ENCODE data around the gene TBC1D10B. TPM values are rescaled to one million over a fixed set of nuclear protein-coding genes. Genes with fewer than 3 reads are reported as not detected.
"Not testable (repeated sequence)": the region's sequence is repeated elsewhere in the genome, so short reads cannot be mapped to it uniquely, and the experiment has no call there.

TBC1D10B gene
- total RNA-seq, 1 donor from 2014 or later = 8.2 TPM

GRCh38 chr16:30324220-30324619 lies 46.1 kb downstream of the TBC1D10B start:
- H3K4me3 Mint-ChIP-seq; H3K4me3 ChIP-seq; H3K36me3 ChIP-seq; H3K9me3 Mint-ChIP-seq; DNase-seq (ENCODE audit: low spot score); H2AFZ ChIP-seq (replicated peaks); H3K27me3 Mint-ChIP-seq (ENCODE audit: insufficient read depth, low read depth); H3K36me3 Mint-ChIP-seq; H3K27me3 ChIP-seq; H3K27ac Mint-ChIP-seq; H3K4me2 ChIP-seq; H3K27ac ChIP-seq; H3K4me1 Mint-ChIP-seq; H4K20me1 ChIP-seq (ENCODE audit: low read depth); H3K4me1 ChIP-seq; H3K9ac ChIP-seq; H3F3A ChIP-seq (ENCODE audit: low read depth); H3K9me3 ChIP-seq (ENCODE audit: low read depth): not testable (repeated sequence)
- H3K79me2 ChIP-seq (ENCODE audit: low read depth) = peaks cover 77% of the 10 kb centered on the region

- not testable (repeated sequence) for H2AFZ ChIP-seq (replicated peaks); H3K27me3 Mint-ChIP-seq (ENCODE audit: insufficient read depth, low read depth); H3K4me2 ChIP-seq; H3K27me3 ChIP-seq; H3K9ac ChIP-seq; H3K4me1 Mint-ChIP-seq; H3K9me3 ChIP-seq (ENCODE audit: low read depth); H4K20me1 ChIP-seq (ENCODE audit: low read depth); H3K4me3 ChIP-seq; H3K27ac Mint-ChIP-seq; H3K27ac ChIP-seq; H3K9me3 Mint-ChIP-seq; H3K4me1 ChIP-seq; DNase-seq (ENCODE audit: low spot score); H3F3A ChIP-seq (ENCODE audit: low read depth); H3K36me3 Mint-ChIP-seq; H3K36me3 ChIP-seq; H3K4me3 Mint-ChIP-seq
- peaks cover 73% of the 10 kb centered on the region for H3K79me2 ChIP-seq (ENCODE audit: low read depth)
Measured at GRCh38 chr16:30318647-30319046, 51.6 kb downstream of the TBC1D10B start.

- H3K9me3 Mint-ChIP-seq; DNase-seq (ENCODE audit: low spot score); H2AFZ ChIP-seq (replicated peaks); H3K36me3 ChIP-seq; H3K9me3 ChIP-seq (ENCODE audit: low read depth); H3K27ac Mint-ChIP-seq; H3F3A ChIP-seq (ENCODE audit: low read depth); H3K4me3 Mint-ChIP-seq; H3K4me2 ChIP-seq; H3K36me3 Mint-ChIP-seq; H3K4me3 ChIP-seq; H3K9ac ChIP-seq; H3K4me1 ChIP-seq; H3K4me1 Mint-ChIP-seq; H4K20me1 ChIP-seq (ENCODE audit: low read depth); H3K27ac ChIP-seq; H3K27me3 Mint-ChIP-seq (ENCODE audit: insufficient read depth, low read depth); H3K27me3 ChIP-seq: not testable (repeated sequence)
- H3K79me2 ChIP-seq (ENCODE audit: low read depth) = peaks cover 42% of the 10 kb centered on the region
Measured at GRCh38 chr16:30310937-30311336, 59.4 kb downstream of the TBC1D10B start.

- not testable (repeated sequence) for H3K27ac ChIP-seq; H3K36me3 ChIP-seq; H3K27ac Mint-ChIP-seq; H3K27me3 Mint-ChIP-seq (ENCODE audit: insufficient read depth, low read depth); H3K4me3 ChIP-seq; H3K27me3 ChIP-seq; H3K9me3 Mint-ChIP-seq; H3K4me1 ChIP-seq; H3K4me2 ChIP-seq; H3K9ac ChIP-seq; H3K36me3 Mint-ChIP-seq; H2AFZ ChIP-seq (replicated peaks); H3K4me1 Mint-ChIP-seq; DNase-seq (ENCODE audit: low spot score); H3K4me3 Mint-ChIP-seq; H3K9me3 ChIP-seq (ENCODE audit: low read depth); H3F3A ChIP-seq (ENCODE audit: low read depth); H4K20me1 ChIP-seq (ENCODE audit: low read depth)
- H3K79me2 ChIP-seq (ENCODE audit: low read depth) = peaks cover 32% of the 10 kb centered on the region
Measured at GRCh38 chr16:30309255-30309654, 61.0 kb downstream of the TBC1D10B start.

Small RNA genes lying within 50 kb of the gene (small RNA-seq; reads per million reads assigned to genes)
- gene RF00406 = 0.50 reads per million, percentile 55 among the genes with 10 or more reads in this experiment

Other genes with a start within 250 kb of the TBC1D10B start
- 20.9 and 41.1 TPM in 2 replicates for gene MAPK3, start 247.3 kb downstream of the TBC1D10B start, total RNA-seq (ENCODE audit: low replicate concordance)
- gene CORO1A, start 186.9 kb downstream of the TBC1D10B start, total RNA-seq (ENCODE audit: low replicate concordance) = 9.4 and 10.6 TPM in 2 replicates
- gene BOLA2B, start 176.8 kb downstream of the TBC1D10B start, total RNA-seq (ENCODE audit: low replicate concordance) = 90.4 and 133 TPM in 2 replicates
- 10.4 and 31.7 TPM in 2 replicates for gene SLX1A, start 176.6 kb downstream of the TBC1D10B start, total RNA-seq (ENCODE audit: low replicate concordance)
- 6.2 and 8.5 TPM in 2 replicates for gene SULT1A3, start 171.2 kb downstream of the TBC1D10B start, total RNA-seq (ENCODE audit: low replicate concordance)
- 1.9 and 4.0 TPM in 2 replicates for gene NPIPB13, start 122.0 kb downstream of the TBC1D10B start, total RNA-seq (ENCODE audit: low replicate concordance)
- 30.4 and 55.1 TPM in 2 replicates for gene CD2BP2, start 15.2 kb downstream of the TBC1D10B start, total RNA-seq (ENCODE audit: low replicate concordance)
- 0.68 and 4.1 TPM in 2 replicates for gene MYL11, start 4.3 kb upstream of the TBC1D10B start, total RNA-seq (ENCODE audit: low replicate concordance)
- gene SEPTIN1, start 12.1 kb upstream of the TBC1D10B start, total RNA-seq (ENCODE audit: low replicate concordance) = 1.1 TPM in 1 of 2 replicates, not detected in the other
- 39.3 and 41.8 TPM in 2 replicates for gene ZNF48, start 24.9 kb upstream of the TBC1D10B start, total RNA-seq (ENCODE audit: low replicate concordance)
- 6.0 and 17.7 TPM in 2 replicates for gene ZNF771, start 37.1 kb upstream of the TBC1D10B start, total RNA-seq (ENCODE audit: low replicate concordance)
- gene DCTPP1, start 59.5 kb upstream of the TBC1D10B start, total RNA-seq (ENCODE audit: low replicate concordance) = 30.4 and 47.9 TPM in 2 replicates
- 9.0 and 13.9 TPM in 2 replicates for gene SEPHS2, start 75.4 kb upstream of the TBC1D10B start, total RNA-seq (ENCODE audit: low replicate concordance)
- gene ITGAL, start 102.2 kb upstream of the TBC1D10B start, total RNA-seq (ENCODE audit: low replicate concordance) = not detected in 2 replicates
- 15.5 and 49.9 TPM in 2 replicates for gene ZNF768, start 156.1 kb upstream of the TBC1D10B start, total RNA-seq (ENCODE audit: low replicate concordance)
- gene ZNF747, start 164.4 kb upstream of the TBC1D10B start, total RNA-seq (ENCODE audit: low replicate concordance) = 7.0 and 14.5 TPM in 2 replicates
- 3.6 and 12.6 TPM in 2 replicates for gene ZNF764, start 187.9 kb upstream of the TBC1D10B start, total RNA-seq (ENCODE audit: low replicate concordance)
- 3.6 and 6.2 TPM in 2 replicates for gene ZNF688, start 201.2 kb upstream of the TBC1D10B start, total RNA-seq (ENCODE audit: low replicate concordance)
- 17.8 and 19.5 TPM in 2 replicates for gene ZNF785, start 215.2 kb upstream of the TBC1D10B start, total RNA-seq (ENCODE audit: low replicate concordance)
- gene ZNF689, start 239.9 kb upstream of the TBC1D10B start, total RNA-seq (ENCODE audit: low replicate concordance) = 9.2 and 15.3 TPM in 2 replicates

Data from neural progenitor cell (in vitro differentiated cells).